K562 (cell line): ENCODE measurements around the gene TPX2. TPM values are rescaled to one million over a fixed set of nuclear protein-coding genes. Genes with fewer than 3 reads are reported as not detected.

Experiments
- ATF4 ChIP-seq: fragments of 450-650 bp; formaldehyde crosslinking; IDR thresholded peaks from 2 replicates; pipeline ENCODE4 v1.4.0; 2022; ENCODE audit warnings: mild to moderate bottlenecking, moderate library complexity
- CC2D1A ChIP-seq: fragments of 450-650 bp; IDR thresholded peaks from 2 replicates; pipeline ENCODE4 v1.6.1; 2017; ENCODE audit warnings: mild to moderate bottlenecking
- CSDE1 ChIP-seq, 2 experiments: fragments of 450-650 bp; IDR thresholded peaks; 2 replicates each; pipeline ENCODE4 v1.6.1; 2016; ENCODE audit warnings: mild to moderate bottlenecking in 1 of 2
- DMBX1 ChIP-seq: fragments of 250-450 bp; sonication (Bioruptor Pico); IDR thresholded peaks from 2 replicates; pipeline ENCODE4 v1.8.0; 2022; ENCODE audit warnings: inconsistent platforms, mild to moderate bottlenecking, moderate library complexity, borderline replicate concordance
- JUN ChIP-seq, 2 experiments: sonication (generic) in 1 of 2; formaldehyde crosslinking in 1 of 2; IDR thresholded peaks; 2 replicates each; pipeline versions ENCODE4 v1.6.1 to v1.8.0; 2012 to 2022; ENCODE audit warnings: borderline replicate concordance in 2 of 2, mild to moderate bottlenecking in 2 of 2, improper control_type of control experiment in 1 of 2, low read depth in 1 of 2, low read length in 1 of 2, missing genetic modification reagents in 1 of 2
- LARP7 ChIP-seq: fragments of 450-650 bp; IDR thresholded peaks from 2 replicates; pipeline ENCODE4 v1.6.1; 2016
- LEF1 ChIP-seq: fragments of 450-650 bp; IDR thresholded peaks from 2 replicates; pipeline ENCODE4 v1.6.1; 2016; ENCODE audit warnings: mild to moderate bottlenecking
- MLLT1 ChIP-seq, 2 experiments: fragments of 450-650 bp; IDR thresholded peaks; 2 replicates each; pipeline ENCODE4 v1.6.1; 2016
- NFE2 ChIP-seq: IDR thresholded peaks from 2 replicates; pipeline ENCODE4 v1.6.1; 2014; ENCODE audit warnings: antibody characterized with exemption, low read depth
- RNF219 ChIP-seq: fragments of 250-450 bp; sonication (Bioruptor Pico); IDR thresholded peaks from 2 replicates; pipeline ENCODE4 v1.5.0; 2022; ENCODE audit warnings: mild to moderate bottlenecking
- STAT5B ChIP-seq: fragments of 250-450 bp; sonication (Bioruptor Pico); IDR thresholded peaks from 2 replicates; pipeline ENCODE4 v1.8.0; 2021; ENCODE audit warnings: mild to moderate bottlenecking, inconsistent platforms
- TCFL5 ChIP-seq: fragments of 250-450 bp; sonication (Bioruptor Pico); conservative IDR thresholded peaks from 2 replicates; pipeline ENCODE4 v1.6.1; 2021; ENCODE audit warnings: mild to moderate bottlenecking, moderate library complexity, matching md5 sums
- VEZF1 ChIP-seq: fragments of 200-800 bp; sonication (Bioruptor generic); IDR thresholded peaks from 2 replicates; pipeline ENCODE4 v1.6.1; 2017; ENCODE audit warnings: missing genetic modification characterization, missing compliant biosample characterization
- YY1 ChIP-seq, 3 experiments: IDR thresholded peaks; 2 replicates each; pipeline ENCODE4 v1.6.1; 2011; ENCODE audit warnings: low read length in 2 of 3, mild to moderate bottlenecking in 2 of 3, moderate library complexity in 2 of 3, borderline replicate concordance in 1 of 3, control low read depth in 1 of 3, low read depth in 1 of 3; ENCODE audit not compliant: insufficient read depth in 3 of 3, insufficient replicate concordance in 2 of 3, control insufficient read depth in 1 of 3, insufficient read length in 1 of 3; ENCODE audit errors: extremely low read depth in 1 of 3
- ZNF518B ChIP-seq: fragments of 250-450 bp; sonication (Bioruptor Pico); IDR thresholded peaks from 2 replicates; pipeline ENCODE4 v1.5.0; 2021; ENCODE audit warnings: mild to moderate bottlenecking, moderate library complexity
- ZNF586 ChIP-seq: fragments of 450-650 bp; formaldehyde crosslinking; conservative IDR thresholded peaks from 2 replicates; pipeline ENCODE4 v1.4.0; 2020; ENCODE audit warnings: mild to moderate bottlenecking, moderate library complexity
- polyA plus RNA-seq, 8 experiments: library from polyadenylated mRNA; depleted of rRNA in 4 of 8; stranded (reverse) in 5 of 8; unstranded in 3 of 8; fragments of >200 nt; fragmentation: Nextera tagmentation in 2 of 8; fragmentation: Illumina TruSeq in 1 of 8; extraction: Ambion mirVana in 2 of 8; extraction: Trizol in 1 of 8; gene quantifications; 2 replicates each; pipeline versions ENCODE4 v1.2.1 to v1.2.3, GENCODE V29; 2011 to 2014; ENCODE audit warnings: inconsistent platforms in 1 of 8, missing spikeins in 1 of 8
- total RNA-seq, 7 experiments: library from RNA; depleted of rRNA in 6 of 7; stranded (reverse); fragments of >200 nt in 6 of 7; fragmentation: Illumina TruSeq in 2 of 7; extraction: Trizol in 2 of 7; gene quantifications; 2 replicates each; pipeline versions ENCODE4 v1.2.1 to v1.2.3, GENCODE V29; 2011 to 2021; ENCODE audit warnings: low replicate concordance in 1 of 7

The TPX2 gene
- total and polyA plus RNA-seq, 9 of the 15 experiments (the other 6 are each of a cell fraction or from before 2014, with no cell fraction given) = 48.0 to 241 (median 133) TPM

- TF ChIP-seq LEF1 (peak; percentile 54; the same call in 1 of the 2 replicates), STAT5B (CRISPR knock-in tag) (no peak), ZNF586 (CRISPR knock-in tag) (no peak), ATF4 (no peak), LARP7 (no peak), JUN (IDR thresholded peaks at IDR 0.05; ENCODE audit: borderline replicate concordance, low read depth, low read length) (peak; percentile 98), JUN (CRISPR knock-in tag; IDR thresholded peaks at IDR 0.05; ENCODE audit: borderline replicate concordance) (peak; percentile 90; the same call in 1 of the 2 replicates), DMBX1 (CRISPR knock-in tag) (peak; percentile 52; the same call in 1 of the 2 replicates), ZNF518B (CRISPR knock-in tag) (no peak), MLLT1 (IDR thresholded peaks at IDR 0.05) (peak in 1 of 2 experiments; percentile 45; a peak in 1 of 4 replicates), VEZF1 (CRISPR knock-in tag) (peak; percentile 85), YY1 (IDR thresholded peaks at IDR 0.05; ENCODE audit: borderline replicate concordance in 1 of 3, control insufficient read depth in 1 of 3, extremely low read depth in 1 of 3, insufficient read depth in 3 of 3, insufficient read length in 1 of 3, insufficient replicate concordance in 2 of 3, low read depth in 1 of 3, low read length in 2 of 3) (no peak), NFE2 (peak; percentile 54), CC2D1A (no peak), CSDE1 (IDR thresholded peaks at IDR 0.05) (no peak), TCFL5 (no peak), RNF219 (no peak)
These were observed 97.1 kb downstream of the TPX2 start (continued) for GRCh38 chr20:31835977-31836852.
